Activated CD8-positive, alpha-beta memory T cell treated with anti-CD3 and anti-CD28 coated beads, Interleukin-2, amount 10 ng/mL, durations not matched to agents 7 days and 5 days (primary cell): ENCODE data around the gene CARD8. TPM values are rescaled to one million over a fixed set of nuclear protein-coding genes. Genes with fewer than 3 reads are reported as not detected.
"Not testable (repeated sequence)": the region's sequence is repeated elsewhere in the genome, so short reads cannot be mapped to it uniquely, and the experiment has no call there.

Source experiments
- ATAC-seq: fragments of 150-1000 bp; cut with Tn5 transposase; one replicate; pipeline ENCODE4 v1.10.0; 2021; ENCODE audit warnings: moderate library complexity
- CTCF ChIA-PET: fragments of 350-600 bp; sonication (Branson Sonifier 250); formaldehyde crosslinking; loops from one replicate; lab custom pipeline; 2021; ENCODE audit warnings: antibody characterized with exemption; lab: Charles Lee
- DNase-seq: peaks from one replicate; pipeline ENCODE4 v3.0.0-alpha.2; 2020
- H3K27ac Mint-ChIP-seq: one replicate; pipeline ENCODE4 v1.8.0; 2021; ENCODE audit warnings: mild to moderate bottlenecking, mixed read lengths
- H3K27me3 Mint-ChIP-seq: one replicate; pipeline ENCODE4 v1.8.0; 2021; ENCODE audit warnings: mixed read lengths
- H3K36me3 Mint-ChIP-seq: one replicate; pipeline ENCODE4 v1.8.0; 2021; ENCODE audit warnings: mild to moderate bottlenecking, mixed read lengths
- H3K4me1 Mint-ChIP-seq: one replicate; pipeline ENCODE4 v1.8.0; 2021; ENCODE audit warnings: mixed read lengths
- H3K4me3 Mint-ChIP-seq: one replicate; pipeline ENCODE4 v1.8.0; 2021; ENCODE audit warnings: mild to moderate bottlenecking, moderate library complexity, mixed read lengths
- H3K9me3 Mint-ChIP-seq: one replicate; pipeline ENCODE4 v1.8.0; 2022; ENCODE audit warnings: low read depth, mixed read lengths
- total RNA-seq, 2 experiments: library from RNA; stranded (reverse); gene quantifications; one replicate each; pipeline ENCODE4 v1.2.3, GENCODE V29; 2021

Gene CARD8
- total RNA-seq, 2 experiments from 2014 or later: 182 to 219 TPM

DNA sequence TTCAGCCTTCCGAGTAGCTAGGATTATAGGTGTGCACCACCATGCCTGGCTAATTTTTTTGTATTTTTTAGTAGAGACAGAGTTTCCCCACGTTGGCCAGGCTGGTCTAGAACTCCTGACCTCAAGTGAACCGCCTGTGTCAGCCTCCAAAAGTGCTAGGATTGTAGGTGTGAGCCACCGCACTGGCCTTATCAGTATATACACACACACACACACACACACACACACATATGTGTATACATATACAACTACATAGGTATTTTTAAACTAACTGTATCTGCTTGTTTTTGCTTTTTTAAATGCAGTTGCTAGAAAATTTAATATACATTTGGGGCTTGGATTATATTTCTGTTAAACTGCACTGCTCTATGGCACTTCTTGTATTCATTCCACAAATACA is 3.1 kb downstream of the CARD8 start:
- DNase-seq (no peak), ATAC-seq (no peak)
- H3K9me3 Mint-ChIP-seq: no peaks in the 10 kb centered on the region
- H3K4me3 Mint-ChIP-seq: peak overlapping the region; percentile 29
- CTCF ChIA-PET: no interaction called here
- H3K36me3 Mint-ChIP-seq: peaks cover 48% of the 10 kb centered on the region
- H3K27ac Mint-ChIP-seq: peak overlapping the region; percentile 6
- peaks cover 67% of the 10 kb centered on the region for H3K4me1 Mint-ChIP-seq
- H3K27me3 Mint-ChIP-seq: no peaks in the 10 kb centered on the region

DNA sequence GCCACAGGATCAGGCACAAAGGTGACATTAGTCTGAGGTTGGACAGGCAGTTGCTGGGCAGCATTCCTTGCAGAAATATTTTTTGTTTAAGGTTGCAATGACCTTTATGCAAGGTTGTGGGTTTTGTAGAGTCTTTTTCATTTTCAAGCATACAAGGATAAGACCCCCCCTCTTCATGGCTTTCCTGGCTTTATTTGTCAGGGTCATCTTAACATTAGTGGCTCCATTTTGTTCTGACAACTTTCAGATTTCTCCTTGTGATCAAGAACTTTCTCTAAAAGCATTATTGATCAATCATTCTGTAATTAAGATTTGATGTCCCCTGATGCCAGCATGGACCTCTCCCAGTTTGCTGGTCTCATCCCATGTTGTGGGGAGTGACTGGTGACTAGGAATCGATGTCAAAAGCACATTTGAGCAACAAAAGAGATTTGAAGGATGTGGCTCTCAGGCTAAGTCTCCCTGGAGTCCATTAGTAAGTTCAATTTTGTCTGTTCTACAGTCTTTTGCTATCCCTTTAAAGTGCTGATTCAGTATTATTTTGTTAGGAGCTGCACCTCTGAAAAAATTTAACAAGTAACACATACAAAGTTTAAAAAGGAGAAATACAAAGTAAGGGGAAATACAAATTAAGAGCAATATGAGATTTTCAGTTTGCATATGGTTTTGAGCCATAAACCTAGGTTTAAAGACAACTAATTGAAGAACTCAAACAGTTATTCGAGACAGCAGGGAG is 5.3 kb downstream of the CARD8 start:
- H3K4me3 Mint-ChIP-seq: peak overlapping the region; percentile 87
- CTCF ChIA-PET: interaction anchor here (2.6 to 3.0 kb wide), 2 partner anchors 9 to 83 kb away, joined by 11 to 23 read pairs; no protein-coding TSS in a partner anchor
- no peak for DNase-seq
- no peaks in the 10 kb centered on the region for H3K27me3 Mint-ChIP-seq
- peaks cover 58% of the 10 kb centered on the region for H3K36me3 Mint-ChIP-seq
- H3K27ac Mint-ChIP-seq: peak overlapping the region; percentile 98
- H3K9me3 Mint-ChIP-seq: no peaks in the 10 kb centered on the region
- ATAC-seq: no peak
- peaks cover 70% of the 10 kb centered on the region for H3K4me1 Mint-ChIP-seq

DNA sequence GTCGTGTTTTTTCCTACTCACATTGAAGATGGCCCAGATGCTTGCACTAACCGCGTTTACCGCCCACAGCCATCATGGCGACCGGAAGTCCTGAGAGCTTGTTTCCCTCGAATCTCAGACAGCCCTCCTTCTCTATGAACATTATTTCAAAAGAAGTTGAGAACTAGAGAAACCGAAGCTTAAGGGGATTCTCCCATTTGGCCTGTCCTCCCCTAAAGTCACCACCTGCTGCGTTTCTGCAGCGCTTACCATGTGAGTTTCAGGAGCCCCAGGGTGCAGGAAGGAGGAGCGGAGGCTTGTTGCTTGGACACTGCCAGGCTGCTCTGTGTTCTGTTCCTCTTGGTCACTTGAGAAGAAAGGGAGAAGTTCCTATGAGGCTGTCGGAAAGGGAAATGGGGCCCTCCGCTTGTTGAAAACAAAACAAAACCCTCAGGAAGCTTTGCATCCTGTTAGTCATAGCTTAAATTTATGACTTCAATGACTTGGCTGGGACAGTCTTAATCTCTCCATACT is 6.2 kb downstream of the CARD8 start:
- Mint-ChIP-seq H3K27ac (peak overlapping the region; percentile 98), H3K9me3 (no peaks in the 10 kb centered on the region), H3K4me3 (peak overlapping the region; percentile 87), H3K36me3 (peaks cover 64% of the 10 kb centered on the region), H3K4me1 (peaks cover 73% of the 10 kb centered on the region), H3K27me3 (no peaks in the 10 kb centered on the region)
- DNase-seq (peak; percentile 90), ATAC-seq (peak; percentile 75)
- CTCF ChIA-PET: interaction anchor here (1.1 to 3.0 kb wide), 4 partner anchors 8 to 84 kb away, joined by 5 to 23 read pairs (median 8); no protein-coding TSS in a partner anchor

DNA sequence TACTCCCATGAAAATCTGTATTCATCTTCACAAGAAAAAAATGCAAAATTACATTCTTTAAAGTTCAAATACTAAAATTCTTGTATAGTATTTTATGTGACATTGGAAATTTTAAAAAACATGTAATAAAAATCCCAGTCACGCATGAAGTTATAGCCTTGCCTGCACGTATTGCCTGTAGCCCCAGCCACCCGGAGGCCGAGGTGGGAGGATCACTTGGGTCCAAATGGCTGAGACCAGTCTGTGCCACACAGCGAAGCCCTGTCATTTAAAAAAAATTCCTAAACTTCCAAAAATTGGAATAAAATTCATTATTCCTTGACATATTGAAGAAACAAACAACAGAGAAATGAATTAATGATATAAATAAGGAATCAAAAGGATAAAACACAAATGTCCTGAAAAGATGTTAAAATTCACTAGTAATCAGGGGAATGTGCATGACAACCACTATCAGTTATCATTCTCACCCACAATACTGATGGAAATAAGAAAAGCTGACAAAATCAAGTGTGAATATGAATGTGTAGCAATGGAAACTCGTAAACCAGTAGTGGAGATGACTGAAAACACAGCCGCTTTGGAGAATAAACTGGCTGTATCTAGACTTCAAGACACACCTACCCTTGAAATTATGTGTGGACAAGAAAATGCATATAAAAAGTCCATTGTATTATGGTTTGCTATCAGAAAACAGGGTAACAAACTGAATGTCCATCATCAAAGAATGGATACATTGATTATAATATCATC is 7.5 kb downstream of the CARD8 start:
- CTCF ChIA-PET: interaction anchor here (2.6 to 3.0 kb wide), 2 partner anchors 12 to 85 kb away, joined by 11 to 23 read pairs; no protein-coding TSS in a partner anchor
- Mint-ChIP-seq H3K27ac (peak overlapping the region; percentile 98), H3K36me3 (peaks cover 64% of the 10 kb centered on the region), H3K27me3 (no peaks in the 10 kb centered on the region), H3K4me3 (peak overlapping the region; percentile 87), H3K9me3 (no peaks in the 10 kb centered on the region), H3K4me1 (peaks cover 68% of the 10 kb centered on the region)
- ATAC-seq (peak; percentile 17), DNase-seq (no peak)

DNA sequence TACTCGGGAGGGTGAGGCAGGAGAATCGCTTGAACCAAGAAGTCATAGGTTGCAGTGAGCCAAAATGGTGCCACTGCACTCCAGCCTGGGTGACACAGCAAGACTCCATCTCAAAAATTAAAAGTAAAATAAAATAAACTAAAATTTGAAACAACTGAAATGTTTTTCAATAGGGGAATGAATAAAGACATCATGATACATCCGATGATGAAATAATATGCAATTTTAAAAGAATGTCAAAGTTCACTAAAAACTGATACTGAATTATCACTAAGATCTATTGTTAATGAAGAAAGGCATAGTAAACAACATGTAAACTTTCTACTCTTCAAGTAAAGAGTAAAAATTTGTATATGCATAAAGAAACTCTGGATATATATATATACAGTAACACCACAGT is 8.5 kb downstream of the CARD8 start:
- peak overlapping the region; percentile 64 for H3K27ac Mint-ChIP-seq
- H3K9me3 Mint-ChIP-seq: no peaks in the 10 kb centered on the region
- peak overlapping the region; percentile 35 for H3K4me3 Mint-ChIP-seq
- CTCF ChIA-PET: no interaction called here
- H3K27me3 Mint-ChIP-seq: no peaks in the 10 kb centered on the region
- peaks cover 65% of the 10 kb centered on the region for H3K4me1 Mint-ChIP-seq
- ATAC-seq (no peak), DNase-seq (no peak)
- H3K36me3 Mint-ChIP-seq: peaks cover 61% of the 10 kb centered on the region

DNA sequence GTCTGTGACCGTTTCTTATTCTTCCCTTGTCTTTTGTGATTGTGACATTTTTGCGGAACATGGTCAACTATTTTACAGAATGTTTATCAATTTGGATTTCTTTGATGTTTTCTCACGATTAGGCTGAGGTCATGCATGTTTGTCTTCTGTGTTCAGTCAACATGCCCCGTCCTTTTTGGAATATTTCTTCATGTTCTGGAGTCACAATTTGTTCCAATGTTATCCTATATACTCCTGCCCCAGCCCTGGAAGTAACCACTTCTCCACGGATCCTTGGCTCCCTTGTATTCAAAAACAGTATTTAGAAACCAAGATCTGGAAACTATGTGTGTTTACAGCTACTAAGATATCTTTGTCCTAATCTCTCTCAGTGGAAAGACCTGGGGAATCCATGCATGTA is 9.6 kb downstream of the CARD8 start:
- Mint-ChIP-seq H3K4me1 (peaks cover 63% of the 10 kb centered on the region), H3K36me3 (peaks cover 63% of the 10 kb centered on the region), H3K4me3 (peak overlapping the region; percentile 35)

DNA sequence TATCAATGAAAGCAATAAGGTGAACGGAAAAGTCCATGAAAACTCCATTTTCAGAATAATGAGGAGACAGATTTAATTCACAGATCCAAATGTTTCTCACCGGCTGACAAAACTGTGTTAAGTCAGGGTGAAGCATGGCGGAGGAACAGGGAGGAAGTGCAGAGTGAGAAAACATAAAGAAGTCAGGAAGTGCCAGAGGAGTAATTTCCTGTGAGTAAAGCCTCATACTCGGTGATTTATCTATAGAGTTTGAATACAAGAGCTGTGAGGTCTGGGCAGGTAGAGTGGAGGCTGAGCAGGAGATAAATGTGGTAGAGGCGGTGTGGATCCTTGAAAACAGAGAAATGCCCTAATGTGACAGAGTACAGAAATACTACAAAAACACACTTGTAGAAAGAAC is 11.4 kb downstream of the CARD8 start:
- H3K27ac Mint-ChIP-seq: peak overlapping the region; percentile 85
- H3K4me3 Mint-ChIP-seq: peak overlapping the region; percentile 68
- ATAC-seq: peak; percentile 85
- no peaks in the 10 kb centered on the region for H3K27me3 Mint-ChIP-seq
- peaks cover 59% of the 10 kb centered on the region for H3K4me1 Mint-ChIP-seq
- peak; percentile 60 for DNase-seq
- CTCF ChIA-PET: interaction anchor here (0.6 to 2.8 kb wide), 3 partner anchors 11 to 47 kb away, joined by 3 to 13 read pairs (median 4); partner anchors contain the start of gene CARD8
- H3K9me3 Mint-ChIP-seq: no peaks in the 10 kb centered on the region
- H3K36me3 Mint-ChIP-seq: peaks cover 65% of the 10 kb centered on the region

More for the DNA sequence above, 9.6 kb downstream of the CARD8 start:
- CTCF ChIA-PET: interaction anchor here (1.2 to 2.8 kb wide), 3 partner anchors 11 to 87 kb away, joined by 3 to 13 read pairs (median 3); no protein-coding TSS in a partner anchor
- Mint-ChIP-seq H3K27me3 (no peaks in the 10 kb centered on the region), H3K27ac (peak overlapping the region; percentile 38), H3K9me3 (no peaks in the 10 kb centered on the region)
- ATAC-seq: no peak
- DNase-seq: no peak

DNA sequence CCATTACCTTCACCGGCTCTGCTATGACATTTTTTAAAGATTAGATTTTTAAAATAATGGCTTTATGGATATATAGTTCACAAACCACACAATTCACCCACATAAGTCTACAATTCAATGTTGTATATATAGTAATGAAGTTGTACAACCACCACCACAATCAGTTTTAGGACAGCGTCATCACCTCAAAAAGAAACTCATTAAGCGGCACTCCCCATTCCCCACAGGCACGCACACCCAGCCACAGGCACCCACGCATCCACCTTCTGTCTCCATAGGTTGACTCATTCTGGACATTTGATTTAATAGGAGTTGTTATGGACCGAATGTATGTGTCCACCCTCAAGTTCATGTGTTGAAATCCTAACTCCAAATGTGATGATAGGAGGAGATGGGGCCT is 13.9 kb downstream of the CARD8 start:
- not testable (repeated sequence) for H3K27me3 Mint-ChIP-seq, DNase-seq, H3K9me3 Mint-ChIP-seq, H3K4me3 Mint-ChIP-seq, ATAC-seq
- H3K4me1 Mint-ChIP-seq: peaks cover 48% of the 10 kb centered on the region
- CTCF ChIA-PET: interaction anchor here (5.7 kb wide), 1 partner anchor 19 kb away, joined by 23 read pairs; no protein-coding TSS in a partner anchor
- H3K36me3 Mint-ChIP-seq: peaks cover 66% of the 10 kb centered on the region
- H3K27ac Mint-ChIP-seq: peak overlapping the region; percentile 59

DNA sequence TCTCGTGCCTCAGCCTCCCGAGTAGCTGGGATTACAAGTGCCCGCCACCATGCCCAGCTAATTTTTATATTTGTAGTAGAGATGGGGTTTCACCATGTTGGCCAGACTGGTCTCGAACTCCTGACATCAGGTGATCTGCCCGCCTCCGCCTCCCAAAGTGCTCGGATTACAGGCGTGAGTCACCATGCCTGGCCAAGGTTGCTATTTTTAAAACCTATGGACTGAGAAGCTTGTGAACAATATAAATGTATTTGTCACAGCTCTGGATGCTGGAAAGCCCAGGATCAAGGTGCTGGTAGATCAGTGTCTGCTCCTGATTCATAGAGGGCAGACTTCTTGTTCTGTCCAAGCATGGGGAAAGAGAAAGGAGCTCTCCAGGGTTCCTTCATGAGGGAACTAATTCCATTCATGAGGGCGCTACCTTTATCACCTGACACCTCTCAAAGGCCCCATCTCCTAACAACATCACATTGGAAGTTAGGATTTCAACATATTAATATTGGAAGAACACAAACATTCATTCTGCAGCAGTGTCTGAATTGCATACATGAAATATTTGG is 16.1 kb downstream of the CARD8 start:
- Mint-ChIP-seq H3K36me3 (peaks cover 58% of the 10 kb centered on the region), H3K4me3 (no peak overlapping the region), H3K9me3 (no peaks in the 10 kb centered on the region), H3K27ac (no peak overlapping the region), H3K4me1 (peaks cover 34% of the 10 kb centered on the region), H3K27me3 (no peaks in the 10 kb centered on the region)
- CTCF ChIA-PET: interaction anchor here (0.7 to 5.7 kb wide), 4 partner anchors 13 to 141 kb away, joined by 3 to 23 read pairs (median 4); no protein-coding TSS in a partner anchor
- DNase-seq: no peak
- no peak for ATAC-seq

DNA sequence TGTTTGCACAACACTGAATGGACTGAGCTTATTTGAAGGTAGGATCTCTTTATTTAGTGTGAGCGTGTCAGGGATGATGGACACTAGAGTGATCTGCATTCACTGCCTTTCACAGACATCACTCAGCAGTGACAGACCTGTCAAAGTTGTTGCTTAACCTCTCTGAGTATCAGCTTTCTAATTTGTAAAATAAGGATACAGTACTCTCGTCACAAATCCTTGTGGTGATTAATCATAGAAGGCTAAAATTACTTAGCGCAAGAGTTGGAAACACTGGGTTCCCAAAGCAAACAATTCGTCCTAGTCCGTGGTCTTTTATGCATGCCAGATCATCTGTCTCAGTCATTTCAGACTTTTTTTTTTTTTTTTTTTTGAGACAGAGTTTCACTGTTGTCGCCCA is 16.6 kb downstream of the CARD8 start:
- Mint-ChIP-seq H3K4me1 (peaks cover 31% of the 10 kb centered on the region), H3K9me3 (no peaks in the 10 kb centered on the region), H3K27ac (no peak overlapping the region), H3K4me3 (no peak overlapping the region), H3K36me3 (peaks cover 58% of the 10 kb centered on the region), H3K27me3 (no peaks in the 10 kb centered on the region)
- DNase-seq (no peak), ATAC-seq (no peak)
- CTCF ChIA-PET: interaction anchor here (0.7 to 5.7 kb wide), 2 partner anchors 21 to 140 kb away, joined by 5 to 23 read pairs; no protein-coding TSS in a partner anchor

DNA sequence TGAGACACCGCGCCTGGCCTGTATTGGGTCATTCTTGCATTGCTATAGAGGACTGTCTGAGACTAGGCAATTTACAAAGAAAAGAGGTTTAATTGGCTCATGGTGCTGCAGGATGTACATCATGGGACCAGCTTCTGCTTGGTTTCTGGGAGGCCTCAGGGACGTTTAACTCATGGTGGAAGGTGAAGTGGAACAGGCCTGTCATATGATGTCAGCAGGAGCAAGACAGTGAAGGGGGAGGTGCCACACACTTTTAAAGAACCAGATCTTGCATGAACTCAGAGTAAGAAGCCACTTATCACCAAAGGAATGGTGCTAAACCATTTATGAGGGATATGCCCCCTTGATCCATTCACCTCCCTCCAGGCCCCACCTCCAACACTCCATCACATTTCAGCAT is 18.7 kb downstream of the CARD8 start:
- CTCF ChIA-PET: interaction anchor here (5.7 kb wide), 1 partner anchor 23 kb away, joined by 23 read pairs; no protein-coding TSS in a partner anchor
- Mint-ChIP-seq H3K9me3 (no peaks in the 10 kb centered on the region), H3K27me3 (no peaks in the 10 kb centered on the region), H3K4me1 (peaks cover 27% of the 10 kb centered on the region), H3K4me3 (no peak overlapping the region), H3K36me3 (peaks cover 67% of the 10 kb centered on the region), H3K27ac (no peak overlapping the region)
- no peak for DNase-seq
- no peak for ATAC-seq

DNA sequence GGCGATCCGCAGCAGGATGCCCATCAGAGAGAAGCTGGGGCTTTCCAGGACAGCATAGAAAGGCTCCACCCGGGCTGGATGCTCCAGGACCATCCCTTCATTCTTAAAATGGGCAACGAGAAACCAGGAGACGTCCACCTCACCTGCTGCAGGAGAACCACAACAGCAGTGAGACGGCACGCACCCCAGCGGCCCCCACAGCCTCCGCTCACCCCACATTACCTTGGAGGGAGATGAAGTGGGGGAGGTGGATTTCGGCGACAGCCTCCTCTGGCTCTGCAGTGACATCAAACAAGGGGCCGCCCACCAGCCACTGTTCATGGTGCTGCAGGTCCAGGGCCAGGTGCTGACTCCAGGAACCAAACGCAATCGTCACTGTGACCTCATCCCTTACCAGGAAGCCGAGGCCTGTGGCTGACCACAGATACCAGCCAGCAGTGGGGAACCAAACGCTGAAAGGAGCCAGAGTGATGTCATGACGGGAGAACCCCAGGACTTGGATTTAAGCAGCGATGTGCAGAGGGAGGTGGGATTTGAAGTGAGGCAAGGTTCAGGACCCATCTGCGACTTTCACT is 25.1 kb downstream of the CARD8 start:
- Mint-ChIP-seq H3K9me3 (no peaks in the 10 kb centered on the region), H3K27ac (peak overlapping the region; percentile 5), H3K4me3 (no peak overlapping the region), H3K36me3 (peaks cover 72% of the 10 kb centered on the region), H3K27me3 (no peaks in the 10 kb centered on the region), H3K4me1 (peaks cover 28% of the 10 kb centered on the region)
- ATAC-seq (peak; percentile 71), DNase-seq (peak; percentile 79)
- CTCF ChIA-PET: no interaction called here
